ENCODE results near the gene IGF2BP2.
"Not testable (repeated sequence)": the region's sequence is repeated elsewhere in the genome, so short reads cannot be mapped to it uniquely, and the experiment has no call there.

The IGF2BP2 gene

DNA sequence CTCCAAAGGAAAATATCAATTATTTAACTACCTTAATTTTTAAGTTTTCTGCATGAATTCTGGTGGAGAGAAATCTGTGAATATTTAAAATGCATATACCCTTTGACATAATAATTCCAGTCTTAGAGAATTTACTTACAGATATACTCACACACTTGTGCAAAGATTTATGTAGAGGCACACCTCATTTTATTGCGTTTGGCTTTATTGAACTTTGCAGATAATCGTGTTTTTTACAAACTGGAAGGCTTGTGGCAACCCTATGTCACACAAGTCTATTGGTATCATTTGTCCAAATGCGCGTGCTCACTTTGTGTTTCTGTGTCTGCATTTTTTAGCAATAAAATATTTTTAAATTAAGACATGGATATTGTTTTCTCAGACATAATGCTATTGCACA lies 157.3 kb downstream of the IGF2BP2 start:
- no peak for DNase-seq (ENCODE audit: low read depth in 2 of 2)

GRCh38 chr3:185663929-185664328 lies 160.9 kb downstream of the IGF2BP2 start:
- no peak for DNase-seq (ENCODE audit: low read depth in 2 of 2)

DNA sequence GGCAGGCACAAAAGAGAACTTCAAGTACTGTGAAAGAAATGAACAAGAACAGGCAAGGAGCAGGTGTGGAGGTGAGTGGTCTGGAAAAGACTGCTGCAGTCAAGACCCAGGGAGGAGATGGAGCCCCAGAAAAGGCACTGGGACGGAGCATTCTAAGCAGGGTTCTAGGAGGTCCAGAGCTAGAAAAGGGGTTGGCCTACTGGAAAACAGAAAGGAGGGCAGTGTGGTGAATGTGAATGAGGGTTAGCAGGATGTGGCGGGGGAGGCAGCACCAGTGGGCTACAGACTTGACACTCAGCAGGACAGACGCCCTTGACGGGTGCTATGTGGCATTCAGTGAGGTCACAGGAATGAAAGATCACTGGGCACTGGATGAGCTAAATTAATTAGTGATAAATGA lies 163.1 kb downstream of the IGF2BP2 start:
- no peak for DNase-seq (ENCODE audit: low read depth in 2 of 2)

- DNase-seq (ENCODE audit: low read depth in 2 of 2), result not testable (repeated sequence)
Measured at GRCh38 chr3:185661296-185661695, 163.5 kb downstream of the IGF2BP2 start.

GRCh38 chr3:185659942-185660921 lies 164.6 kb downstream of the IGF2BP2 start:
- DNase-seq (ENCODE audit: low read depth in 2 of 2), result peak; percentile 10 to 27

GRCh38 chr3:185658943-185659342 lies 165.9 kb downstream of the IGF2BP2 start:
- no peak for DNase-seq (ENCODE audit: low read depth in 2 of 2)

- DNase-seq (ENCODE audit: low read depth in 2 of 2), result no peak
Measured at GRCh38 chr3:185658504-185658912, 166.3 kb downstream of the IGF2BP2 start.

GRCh38 chr3:185657691-185658503 lies 166.9 kb downstream of the IGF2BP2 start:
- DNase-seq (ENCODE audit: low read depth in 2 of 2), result no peak

DNA sequence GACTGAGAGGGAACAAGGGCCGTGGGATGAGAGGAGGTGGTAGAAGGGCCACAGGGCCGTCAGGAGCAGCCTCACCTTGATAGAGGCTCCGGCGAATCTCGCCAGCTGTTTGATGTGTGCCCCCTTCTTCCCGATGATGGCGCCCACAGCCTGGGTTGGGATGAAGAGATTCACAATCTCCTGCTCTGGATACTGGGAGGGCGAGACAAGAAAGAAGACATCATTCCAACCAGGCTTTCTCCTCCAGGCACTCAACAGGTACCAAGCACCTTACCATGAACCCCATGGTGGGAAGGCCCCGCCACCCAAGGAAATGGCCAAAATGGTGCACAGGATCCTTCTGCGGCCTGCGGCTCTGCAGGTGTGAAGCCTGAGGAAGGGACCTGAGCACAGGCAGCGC lies 167.6 kb downstream of the IGF2BP2 start:
- no peak for DNase-seq (ENCODE audit: low read depth in 2 of 2)

GRCh38 chr3:185656321-185656840 lies 168.5 kb downstream of the IGF2BP2 start:
- DNase-seq (ENCODE audit: low read depth in 2 of 2), result no peak

DNA sequence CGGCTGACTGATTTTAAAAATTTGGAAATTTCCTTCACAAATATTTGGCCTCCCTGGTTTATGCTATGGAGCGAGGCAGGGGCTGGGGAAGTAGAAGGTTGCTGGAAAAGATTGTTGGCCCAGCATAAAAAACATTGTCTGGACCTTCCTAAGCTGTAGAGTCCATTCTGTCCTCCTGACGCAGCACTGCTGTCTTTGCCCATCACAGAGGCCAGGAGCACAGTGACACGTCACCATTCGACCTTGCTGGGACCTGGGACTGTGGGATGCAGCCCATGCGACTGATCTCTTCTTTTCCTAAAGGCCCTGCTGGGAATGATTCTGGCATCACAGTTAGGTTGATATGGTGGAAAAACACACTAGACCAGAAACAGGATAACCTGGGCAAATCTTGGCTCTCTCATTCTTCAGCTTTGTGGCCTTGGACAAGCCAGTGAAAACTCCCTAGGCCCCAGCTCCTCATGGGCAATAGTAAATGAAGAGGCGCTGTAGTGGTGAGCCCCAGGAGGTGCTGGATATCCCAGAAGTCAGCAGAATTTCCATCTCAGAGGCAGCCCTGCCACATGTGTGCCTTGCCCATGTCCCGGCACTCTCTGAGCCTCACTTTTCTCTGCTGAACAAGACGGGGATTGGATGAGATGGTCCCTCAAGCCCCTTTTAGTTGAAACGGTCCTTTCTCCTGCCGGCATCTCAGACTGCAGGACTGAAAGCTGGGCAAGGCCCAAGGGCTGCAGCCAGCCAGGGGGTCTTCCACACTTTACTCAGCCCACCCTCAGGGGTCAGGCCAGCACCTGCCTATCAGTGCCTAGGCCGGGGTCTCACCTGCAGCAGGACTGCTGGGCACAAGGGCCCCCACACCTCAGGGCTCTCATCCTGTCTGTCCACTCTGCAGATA lies 169.2 kb downstream of the IGF2BP2 start:
- DNase-seq (ENCODE audit: low read depth in 2 of 2), result no peak

DNA sequence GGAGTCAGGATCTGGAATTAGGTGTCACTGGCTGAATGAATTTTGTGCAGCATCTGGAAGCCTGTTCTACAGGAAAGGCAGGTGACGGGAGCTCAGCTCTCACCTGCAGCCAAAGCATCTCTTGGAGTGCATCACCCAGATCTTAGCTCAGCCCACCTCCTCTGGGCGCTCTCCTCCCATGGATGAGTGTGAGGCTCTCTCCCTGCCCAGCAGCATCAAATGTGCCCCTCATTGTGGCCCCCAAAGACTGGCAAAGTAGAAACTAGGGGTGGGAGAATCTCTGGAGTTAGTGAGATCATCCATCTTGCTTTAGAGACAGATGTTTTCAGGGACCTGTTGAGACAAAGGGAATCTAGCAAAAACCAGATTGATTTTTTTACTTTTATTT lies 170.1 kb downstream of the IGF2BP2 start:
- no peak for DNase-seq (ENCODE audit: low read depth in 2 of 2)

- DNase-seq (ENCODE audit: low read depth in 2 of 2), result no peak
Measured at GRCh38 chr3:185653949-185654757, 170.7 kb downstream of the IGF2BP2 start.

- no peak for DNase-seq (ENCODE audit: low read depth in 2 of 2)
Measured at GRCh38 chr3:185651971-185652370, 172.9 kb downstream of the IGF2BP2 start.

DNA sequence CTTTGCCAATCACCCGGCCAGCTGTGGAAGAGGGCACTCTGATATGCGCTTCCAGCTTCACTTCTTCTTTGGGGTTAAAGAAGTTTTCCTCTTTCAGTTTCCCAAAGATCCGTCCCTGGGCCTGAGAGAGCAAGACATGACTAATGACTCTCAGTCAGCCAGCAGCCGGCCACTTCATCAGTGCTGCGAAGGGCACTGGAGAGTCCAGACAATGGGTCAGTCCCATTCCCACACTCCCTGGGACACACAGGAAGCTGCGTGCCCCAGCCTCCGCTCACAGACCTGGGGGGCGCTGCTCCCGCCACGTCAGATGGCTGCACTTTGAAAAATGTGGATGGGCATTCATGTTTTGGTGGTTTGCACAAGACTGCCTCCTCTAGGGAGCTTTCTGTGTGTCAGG lies 175.4 kb downstream of the IGF2BP2 start:
- DNase-seq (ENCODE audit: low read depth in 2 of 2), result no peak

DNA sequence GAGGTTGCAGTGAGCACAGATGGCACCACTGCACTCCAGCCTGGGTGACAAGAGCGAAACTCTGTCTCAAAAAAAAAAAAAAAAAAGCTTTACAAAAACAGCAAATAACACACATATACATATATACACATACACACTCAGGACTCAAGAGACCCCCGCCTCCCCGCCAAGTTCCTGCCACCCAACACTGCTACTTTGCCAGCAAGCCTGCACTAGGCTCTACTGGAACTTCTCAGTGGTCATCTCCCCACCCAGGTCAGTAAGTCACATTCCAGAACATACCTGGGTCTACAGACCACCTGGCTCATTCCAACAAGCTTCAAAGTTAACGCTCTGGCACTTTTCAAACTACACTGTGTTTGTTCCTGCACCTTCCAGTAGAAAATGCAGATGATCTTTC lies 176.4 kb downstream of the IGF2BP2 start:
- DNase-seq (ENCODE audit: low read depth in 2 of 2), result no peak

DNA sequence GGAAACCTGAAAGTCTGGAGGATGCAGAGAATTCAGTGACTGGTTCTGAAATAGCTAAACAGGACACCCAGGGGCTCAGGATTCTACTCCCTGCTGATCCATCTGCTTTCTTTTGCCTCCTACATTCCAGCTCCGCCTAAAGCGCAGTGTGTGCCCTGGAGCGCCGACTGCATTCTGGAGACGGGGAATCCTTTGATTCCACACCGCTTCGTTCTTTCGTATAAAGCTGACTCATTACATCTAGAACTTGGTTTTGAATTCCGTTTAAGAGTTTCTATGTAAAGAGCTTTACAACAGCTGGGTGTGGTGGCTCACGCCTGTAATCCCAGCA lies 177.0 kb downstream of the IGF2BP2 start:
- DNase-seq (ENCODE audit: low read depth in 2 of 2), result no peak

DNA sequence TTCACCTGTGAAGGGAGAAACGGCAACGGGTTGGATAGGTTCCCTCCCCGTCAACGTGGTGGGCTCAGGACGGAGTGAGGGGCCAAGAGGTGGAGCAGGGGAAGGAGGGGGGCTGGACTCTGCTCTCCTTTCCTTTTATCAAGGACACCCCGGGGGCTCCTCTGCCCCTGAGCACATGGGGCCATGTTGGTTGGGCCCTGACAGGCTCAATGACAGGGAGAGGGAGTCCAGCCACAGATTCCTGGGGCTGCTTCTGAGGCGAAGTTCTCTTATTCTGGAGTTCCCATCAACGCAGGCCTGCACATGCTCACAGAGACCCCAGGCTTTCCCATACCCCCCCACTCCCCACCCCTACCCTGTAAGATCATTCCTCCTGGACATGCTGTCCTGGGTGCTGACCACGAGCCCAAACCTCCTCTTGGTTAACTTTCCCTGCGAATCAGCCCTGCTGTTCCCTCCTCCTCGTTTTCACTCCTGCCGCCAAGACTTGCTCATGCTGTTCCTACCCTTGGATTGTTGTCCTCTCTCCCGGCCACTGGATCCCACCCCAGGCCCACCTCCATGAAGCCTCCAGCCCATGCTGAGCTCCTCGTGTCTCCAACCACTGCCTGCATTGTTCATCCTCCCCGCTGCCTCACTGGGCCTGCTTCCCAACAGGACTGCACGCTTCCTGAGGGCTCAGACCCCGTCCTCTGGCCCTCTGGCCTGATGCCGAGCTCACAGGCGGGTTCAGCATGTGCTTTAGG lies 177.5 kb downstream of the IGF2BP2 start:
- DNase-seq (ENCODE audit: low read depth in 2 of 2), result no peak

GRCh38 chr3:185646382-185647133 lies 178.3 kb downstream of the IGF2BP2 start:
- DNase-seq (ENCODE audit: low read depth in 2 of 2), result no peak

Measured in stimulated activated CD4-positive, alpha-beta T cell treated with anti-CD3 and anti-CD28 coated beads, Interleukin-1b, Interleukin-23, amount 100 ng/mL, for 1 hour (primary cell).